ENCODE data around the gene ZNF525. TPM values are rescaled to one million over a fixed set of nuclear protein-coding genes. Genes with fewer than 3 reads are reported as not detected.
"Not testable (repeated sequence)": the region's sequence is repeated elsewhere in the genome, so short reads cannot be mapped to it uniquely, and the experiment has no call there.

ZNF525 gene
- total RNA-seq, 4 donors from 2014 or later, result 9.2 to 14.5 (median 11.8) TPM

GRCh38 chr19:53394974-53395839 is 29.7 kb downstream of the ZNF525 start, which contains the start of gene ZNF765:
Gene ZNF765, plus strand, starts transcription at chr19:53395149. Its CDS starts 2,867 bp downstream, at chr19:53398016.
- Histone ChIP-seq H3K4me3 (peak within 1 kb of the TSS; percentile 65 to 66), H3K36me3 (peaks cover 0 to 23% of the 10 kb centered on the region in 2 donors), H3K9me3 (no peaks in the 10 kb centered on the region), H3K27ac (peak within 1 kb of the TSS; percentile 68 to 89 (median 81)), H3K27me3 (no peaks in the 10 kb centered on the region), H3K4me1 (peaks cover 0 to 29% (median 12%) of the 10 kb centered on the region in 3 donors)
- peak; percentile 97 for ATAC-seq
- WGBS, 2 donors (ENCODE audit: low coverage in 1 of 2), result 0% methylated on average over 6 to 20 of the region's 58 CpGs
- TF ChIP-seq POLR2A (IDR thresholded peaks at IDR 0.05), result peak; percentile 65 to 76
- peak; percentile 13 to 63 (median 46) for TF ChIP-seq CTCF (IDR thresholded peaks at IDR 0.05)
- peak; percentile 92 for TF ChIP-seq POLR2AphosphoS5 (IDR thresholded peaks at IDR 0.05)
- no peak for TF ChIP-seq EP300 (IDR thresholded peaks at IDR 0.05)

GRCh38 chr19:53395840-53396524 is 30.5 kb downstream of the ZNF525 start:
- Histone ChIP-seq H3K4me3 (peak overlapping the region; percentile 65 to 66), H3K4me1 (peaks cover 0 to 29% (median 12%) of the 10 kb centered on the region in 3 donors), H3K27ac (peak overlapping the region; percentile 37 to 89 (median 81)), H3K36me3 (peaks cover 0 to 30% of the 10 kb centered on the region in 2 donors)
- not testable (repeated sequence) for H3K27me3 ChIP-seq, H3K9me3 ChIP-seq, ATAC-seq
- 0 to 6% methylated on average over 5 to 9 of the region's 9 CpGs for whole genome bisulfite sequencing, 2 donors (ENCODE audit: low coverage in 1 of 2)

GRCh38 chr19:53396525-53396868 is 31.0 kb downstream of the ZNF525 start:
- Histone ChIP-seq H3K9me3 (no peaks in the 10 kb centered on the region), H3K4me1 (peaks cover 0 to 29% (median 12%) of the 10 kb centered on the region in 3 donors), H3K4me3 (no peak overlapping the region), H3K36me3 (peaks cover 0 to 35% of the 10 kb centered on the region in 2 donors), H3K27ac (no peak overlapping the region), H3K27me3 (no peaks in the 10 kb centered on the region)
- no peak for TF ChIP-seq POLR2AphosphoS5 (IDR thresholded peaks at IDR 0.05)
- no peak for TF ChIP-seq CTCF (IDR thresholded peaks at IDR 0.05)
- TF ChIP-seq POLR2A (IDR thresholded peaks at IDR 0.05), result no peak
- no peak for TF ChIP-seq EP300 (IDR thresholded peaks at IDR 0.05)
- WGBS, 2 donors (ENCODE audit: low coverage in 1 of 2), result 13 to 20% methylated on average over 1 of the region's 1 CpG
- no peak for ATAC-seq

- Histone ChIP-seq H3K4me1 (peaks cover 0 to 29% (median 12%) of the 10 kb centered on the region in 3 donors), H3K36me3 (peaks cover 0 to 48% of the 10 kb centered on the region in 2 donors)
- H3K9me3 ChIP-seq, H3K27ac ChIP-seq, H3K27me3 ChIP-seq, ATAC-seq, H3K4me3 ChIP-seq: not testable (repeated sequence)
- 83% methylated on average over 1 of the region's 1 CpG; no CpG with 5 or more reads in 1 of the 2 donors for WGBS, 2 donors (ENCODE audit: low coverage in 1 of 2)
Measured at GRCh38 chr19:53397918-53398317, 32.4 kb downstream of the ZNF525 start.

GRCh38 chr19:53409505-53410204 is 44.1 kb downstream of the ZNF525 start:
- no peak for ATAC-seq
- Histone ChIP-seq H3K27me3 (no peaks in the 10 kb centered on the region), H3K27ac (no peak overlapping the region), H3K4me1 (no peaks in the 10 kb centered on the region), H3K9me3 (peaks cover 0 to 46% (median 4%) of the 10 kb centered on the region in 3 donors), H3K4me3 (no peak overlapping the region), H3K36me3 (peaks cover 16 to 46% of the 10 kb centered on the region in 2 donors)
- WGBS, 2 donors (ENCODE audit: low coverage in 1 of 2), result 80% methylated on average over 6 to 7 of the region's 7 CpGs
- TF ChIP-seq EP300 (IDR thresholded peaks at IDR 0.05) (no peak), CTCF (IDR thresholded peaks at IDR 0.05) (no peak), POLR2AphosphoS5 (IDR thresholded peaks at IDR 0.05) (no peak), POLR2A (IDR thresholded peaks at IDR 0.05) (no peak)

GRCh38 chr19:53420520-53421315 is 55.2 kb downstream of the ZNF525 start:
- not testable (repeated sequence) for H3K27ac ChIP-seq, ATAC-seq, H3K4me3 ChIP-seq, H3K4me1 ChIP-seq, H3K36me3 ChIP-seq, H3K9me3 ChIP-seq, H3K27me3 ChIP-seq
- WGBS, 2 donors (ENCODE audit: low coverage in 1 of 2), result 57 to 72% methylated on average over 9 to 10 of the region's 11 CpGs
